Fibroblast of upper back skin (primary cell): ENCODE results near the gene GLTP.
A peak's percentile ranks its signal among the peaks of the same experiment; 100 is the strongest.
"Not testable (repeated sequence)": the region's sequence is repeated elsewhere in the genome, so short reads cannot be mapped to it uniquely, and the experiment has no call there.

Experiments used
- DNase-seq: peaks from one replicate; pipeline ENCODE4 v3.0.0-alpha.2; 2013

GLTP gene

DNA sequence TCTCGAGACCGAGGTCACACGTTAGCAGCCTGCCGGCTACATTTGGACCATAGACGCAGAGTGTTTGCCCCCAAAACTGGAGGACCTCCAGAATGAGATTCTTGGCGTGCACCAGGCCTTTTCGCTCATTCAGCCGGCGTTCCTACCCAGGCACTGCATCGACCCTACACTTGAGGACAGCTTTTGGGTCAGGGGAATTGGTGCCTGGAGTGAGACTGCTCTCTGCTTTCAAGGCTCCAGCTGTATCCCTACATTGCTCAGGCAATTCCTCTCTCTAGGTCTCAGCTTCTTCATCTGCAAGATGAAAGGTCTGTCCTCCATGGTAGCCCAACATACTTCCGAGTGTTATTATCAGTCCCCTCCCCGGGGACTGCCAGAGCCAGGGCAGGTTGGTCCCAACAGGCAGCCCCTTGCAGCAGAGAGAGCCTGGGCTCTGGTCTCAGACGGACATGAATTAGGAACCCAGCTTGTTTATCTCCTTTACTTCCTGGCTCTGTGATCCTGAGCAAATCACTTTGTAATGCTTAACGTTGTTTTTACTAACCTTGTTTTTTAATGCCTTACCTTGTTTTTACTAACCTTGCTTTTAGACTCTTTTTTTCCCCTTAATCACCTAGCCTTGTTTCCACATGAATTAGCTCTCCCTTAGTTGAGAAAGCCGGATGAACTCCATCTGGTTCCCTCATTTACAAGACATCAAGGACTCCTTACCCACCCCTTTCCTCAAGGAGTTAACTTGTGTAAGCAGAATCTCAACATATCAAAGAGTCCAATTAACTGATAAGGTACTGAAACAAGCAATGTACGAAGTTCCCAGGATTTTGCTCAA lies 20.6 kb upstream of the GLTP start:
- DNase-seq: no peak

GRCh38 chr12:109899783-109900751 lies 19.7 kb upstream of the GLTP start, which contains the start of gene TCHP:
Gene TCHP, plus strand, starts transcription at chr12:109900274. Its CDS starts 2,753 bp downstream, at chr12:109903027.
- peak; percentile 85 for DNase-seq

GRCh38 chr12:109899345-109899744 lies 19.0 kb upstream of the GLTP start:
- DNase-seq: not testable (repeated sequence)

GRCh38 chr12:109897029-109897428 lies 16.7 kb upstream of the GLTP start:
- no peak for DNase-seq

DNA sequence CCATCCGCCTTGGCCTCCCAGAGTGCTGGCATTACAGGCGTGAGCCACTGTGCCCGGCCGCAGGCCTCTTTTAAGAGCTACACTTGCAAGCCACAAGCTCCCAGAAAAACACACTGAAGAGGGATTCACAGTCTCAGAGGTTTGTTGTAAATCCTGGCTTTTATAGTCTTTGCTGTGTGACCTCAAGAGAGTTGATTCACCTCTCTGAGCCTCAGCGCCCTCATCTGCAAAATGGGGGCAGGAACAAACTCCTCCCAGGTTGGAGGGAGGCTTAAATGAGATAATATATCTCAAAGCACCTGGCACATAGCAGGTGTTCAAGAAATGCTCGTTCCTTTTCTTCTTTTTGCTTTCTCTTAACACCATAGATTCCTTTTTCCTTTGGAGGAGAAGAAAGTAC lies 15.8 kb upstream of the GLTP start:
- DNase-seq: no peak

DNA sequence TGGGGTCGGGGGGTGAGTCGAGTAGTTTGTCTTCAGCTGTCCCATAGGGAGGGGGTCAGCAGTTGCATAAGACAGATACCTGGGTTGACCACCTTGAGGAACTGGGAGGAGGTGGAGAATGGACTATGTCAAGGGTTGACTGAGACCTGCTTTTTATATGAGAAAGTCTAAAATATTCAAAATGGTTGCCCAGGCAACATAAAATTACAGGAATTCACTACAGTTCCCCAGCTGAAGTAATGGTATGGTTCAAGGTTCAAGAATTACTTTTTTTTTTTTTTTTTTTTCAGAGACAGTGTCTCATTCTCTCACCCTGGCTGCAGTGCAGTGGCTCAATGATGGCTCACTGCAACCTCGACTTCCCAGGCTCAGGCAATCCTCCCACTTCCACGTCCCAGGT lies 14.6 kb upstream of the GLTP start:
- DNase-seq: no peak

DNA sequence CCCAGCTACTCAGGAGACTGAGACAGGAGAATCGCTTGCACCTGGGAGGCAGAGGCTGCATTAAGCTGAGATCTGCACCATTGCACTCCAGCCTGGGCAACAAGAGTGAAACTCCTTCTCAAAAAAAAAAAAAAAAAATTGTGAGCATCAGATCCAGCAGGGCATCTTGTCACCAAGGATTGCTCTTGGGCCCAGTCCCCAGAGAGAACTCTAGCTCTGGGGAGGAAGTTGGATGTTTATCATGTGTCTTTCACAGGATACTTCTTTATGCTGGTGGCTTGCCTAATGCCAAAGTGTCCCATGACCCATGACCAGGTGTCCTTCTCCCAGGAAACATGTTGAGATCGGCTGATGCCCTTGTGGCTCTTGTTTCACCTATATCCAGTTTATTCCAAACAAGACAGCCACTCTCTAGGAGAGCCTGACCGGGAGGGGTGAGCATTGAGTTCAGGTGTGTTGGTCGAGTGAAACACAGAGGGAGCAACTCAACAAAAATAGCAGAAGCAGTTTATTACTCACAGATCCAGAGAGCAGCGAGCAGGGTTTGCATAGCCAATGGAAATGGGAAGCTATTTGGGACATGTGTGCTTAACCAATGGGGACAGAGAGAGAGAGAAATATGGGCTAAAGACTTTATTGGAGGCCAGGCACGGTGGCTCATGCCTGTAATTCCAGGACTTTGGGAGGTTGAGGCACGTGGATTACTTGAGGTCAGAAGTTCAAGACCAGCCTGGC lies 13.1 kb upstream of the GLTP start:
- DNase-seq: no peak

- no peak for DNase-seq
These were observed 12.4 kb upstream of the GLTP start for GRCh38 chr12:109892748-109893147.

DNA sequence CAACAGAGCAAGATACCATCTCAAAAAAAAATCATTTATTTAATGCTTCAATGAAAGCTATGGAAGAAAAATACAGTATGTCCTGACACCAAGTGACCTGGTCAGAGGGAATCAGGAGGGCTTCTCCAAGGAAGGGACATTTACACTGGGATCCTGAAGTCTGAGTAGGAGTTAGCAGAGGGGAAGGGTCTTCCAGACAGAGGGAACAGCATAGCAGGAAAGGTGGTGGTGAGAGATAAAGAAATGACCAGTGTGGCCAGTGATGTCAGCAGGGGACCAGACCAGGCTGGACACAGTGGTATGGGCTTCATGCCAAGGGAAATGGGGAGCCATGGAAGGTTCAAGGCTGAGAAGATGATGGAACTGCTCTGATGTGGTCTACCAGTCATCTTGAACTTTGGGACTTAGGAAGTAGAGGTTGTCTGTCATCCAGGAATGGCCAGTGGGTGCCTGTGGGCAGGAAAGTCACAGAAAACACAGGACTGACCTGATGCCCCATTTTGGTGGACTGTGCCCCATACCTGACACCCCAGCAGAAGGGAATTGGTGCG lies 11.9 kb upstream of the GLTP start:
- no peak for DNase-seq

DNA sequence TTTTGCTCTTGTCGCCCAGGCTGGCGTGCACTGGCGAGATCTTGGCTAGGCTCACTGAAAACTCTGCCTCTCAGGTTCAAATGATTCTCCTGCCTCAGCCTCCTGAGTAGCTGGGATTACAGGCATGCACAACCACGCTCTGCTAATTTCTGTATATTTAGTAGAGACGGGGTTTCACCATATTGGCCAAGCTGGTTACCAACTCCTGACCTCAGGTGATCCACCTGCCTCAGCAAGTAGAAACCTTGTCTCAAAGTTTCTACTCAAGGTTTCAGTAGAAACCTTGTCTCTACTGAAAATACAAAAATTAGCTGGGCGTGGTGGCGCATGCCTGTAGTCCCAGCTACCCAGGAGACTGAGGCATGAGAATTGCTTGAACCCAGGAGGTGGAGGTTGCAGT lies 11.4 kb upstream of the GLTP start:
- not testable (repeated sequence) for DNase-seq

DNA sequence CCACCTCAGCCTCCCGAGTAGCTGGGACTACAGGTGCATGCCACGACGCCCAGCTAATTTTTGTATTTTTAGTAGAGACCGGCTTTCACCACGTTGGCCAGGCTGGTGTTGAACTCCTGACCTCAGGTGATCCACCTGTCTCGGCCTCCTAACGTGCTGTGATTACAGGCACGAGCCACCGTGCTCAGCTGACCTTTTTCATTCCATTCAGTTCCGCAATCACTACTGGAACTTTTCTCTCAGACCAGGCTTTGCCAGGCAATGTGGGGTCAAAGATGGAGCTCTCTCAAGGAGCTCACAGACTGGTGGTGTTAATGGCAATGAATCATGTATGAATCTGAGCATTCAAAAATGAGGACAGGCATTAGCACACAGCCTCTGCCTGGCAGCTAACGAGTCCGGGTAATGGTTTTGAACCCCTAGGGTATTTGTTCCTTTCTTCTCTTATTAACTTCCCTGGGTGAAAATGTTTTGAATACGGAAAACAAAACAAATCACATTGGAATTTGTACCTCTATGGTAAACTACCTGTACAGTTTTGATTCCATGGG lies 10.4 kb upstream of the GLTP start:
- no peak for DNase-seq

DNA sequence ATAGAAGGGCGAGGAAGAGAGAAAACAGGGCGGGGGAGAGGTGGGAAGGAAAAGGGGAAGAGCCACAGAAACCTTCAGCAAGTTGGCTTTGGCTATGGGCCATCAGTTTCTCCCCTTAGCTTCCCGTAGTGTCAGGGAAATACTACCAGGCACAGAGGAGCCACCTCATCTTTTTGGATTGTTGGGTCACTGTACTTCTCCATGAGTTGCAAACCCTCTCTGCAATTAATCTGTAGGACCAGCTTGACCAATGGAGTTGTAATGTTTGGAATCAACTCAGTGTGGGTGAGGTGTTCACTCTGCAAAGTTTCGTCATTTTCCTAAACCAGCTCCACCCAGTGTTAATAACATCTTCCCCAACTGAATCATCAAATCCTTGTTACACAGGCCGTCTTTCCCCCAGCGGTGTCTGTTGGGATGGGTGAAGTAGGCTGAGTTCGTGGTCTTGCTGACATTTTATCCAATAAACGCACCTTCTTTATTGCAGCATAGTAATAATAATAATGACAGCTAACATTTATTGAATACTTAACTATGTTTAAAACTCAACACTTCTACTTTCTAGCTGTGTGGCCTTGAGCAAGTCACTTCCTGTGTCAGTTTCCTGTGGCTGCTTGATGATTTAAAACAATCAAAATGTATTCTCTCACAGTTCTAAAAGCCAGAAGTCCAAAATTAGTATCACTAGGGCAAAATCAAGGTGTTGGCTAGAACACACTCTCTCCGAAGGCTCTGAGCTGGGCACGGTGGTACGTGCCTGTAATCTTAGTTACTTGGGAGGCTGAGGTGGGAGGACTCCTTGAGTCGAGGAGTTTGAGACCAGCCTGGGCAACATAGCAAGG lies 8.1 kb upstream of the GLTP start:
- DNase-seq: peak; percentile 93

DNA sequence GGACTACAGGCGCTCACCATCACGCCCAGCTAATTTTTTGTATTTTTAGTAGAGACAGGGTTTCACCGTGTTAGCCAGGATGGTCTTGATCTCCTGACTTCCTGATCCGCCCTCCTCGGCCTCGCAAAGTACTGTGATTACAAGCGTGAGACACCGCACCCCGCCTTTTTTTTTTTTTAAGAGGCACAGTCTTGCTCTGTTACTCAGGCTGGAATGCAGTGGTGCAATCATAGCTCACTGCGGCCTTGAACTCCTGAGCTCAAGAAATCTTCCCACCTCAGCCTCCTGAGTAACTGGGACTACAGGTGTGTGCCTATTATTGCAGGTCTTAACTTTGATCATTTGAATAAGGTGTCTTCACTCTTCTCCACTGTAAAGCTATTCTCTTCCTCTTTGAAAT lies 5.3 kb upstream of the GLTP start:
- DNase-seq: no peak

DNA sequence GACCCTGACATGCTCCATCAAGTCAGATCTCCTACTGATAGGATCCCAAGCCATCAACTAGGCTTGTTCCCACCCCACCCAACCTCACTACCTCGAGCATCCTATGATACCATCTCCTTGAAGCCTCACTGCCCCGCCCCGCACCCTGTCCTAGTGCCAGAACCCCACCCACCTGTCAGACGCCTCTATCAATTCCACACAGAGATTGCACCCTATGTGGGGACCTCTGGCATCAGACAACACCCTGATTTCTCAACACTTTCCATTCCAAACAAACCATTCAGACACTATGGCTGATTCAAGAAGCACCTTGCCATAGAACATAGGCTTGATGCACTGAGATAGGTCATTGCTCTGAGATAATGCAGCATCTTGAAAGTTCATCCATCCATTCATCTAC lies 3.1 kb upstream of the GLTP start:
- DNase-seq: no peak

GRCh38 chr12:109881752-109882151 lies 1.4 kb upstream of the GLTP start:
- DNase-seq: no peak

GRCh38 chr12:109880938-109881337 lies 597 bp upstream of the GLTP start:
- DNase-seq: no peak

- no peak for DNase-seq
These were observed 844 bp downstream of the GLTP start for GRCh38 chr12:109879351-109880042.

- no peak for DNase-seq
These were observed 1.6 kb downstream of the GLTP start for GRCh38 chr12:109878749-109879148.

GRCh38 chr12:109878247-109878625 lies 2.1 kb downstream of the GLTP start:
- no peak for DNase-seq

GRCh38 chr12:109877504-109878246 lies 2.7 kb downstream of the GLTP start:
- DNase-seq: no peak
